Caco-2 (cell line): ENCODE measurements around the gene MRPL47. TPM values are rescaled to one million over a fixed set of nuclear protein-coding genes. Genes with fewer than 3 reads are reported as not detected.
A peak's percentile ranks its signal among the peaks of the same experiment; 100 is the strongest.

Experiments used
- BruUV-seq: library from RNA; stranded (reverse); fragments of 400-500 nt; replicated peaks from 2 replicates; lab custom pipeline; 2021; lab: Mats Ljungman, UMichigan
- CTCF ChIA-PET: fragments of 300-600 bp; sonication (Branson Sonifier 250); formaldehyde crosslinking; loops from one replicate; lab custom pipeline; 2022; ENCODE audit warnings: antibody characterized with exemption; lab: Charles Lee
- POLR2A ChIA-PET: fragments of 300-600 bp; sonication (Branson Sonifier 250); formaldehyde crosslinking; loops from one replicate; lab custom pipeline; 2022; ENCODE audit warnings: antibody characterized with exemption; lab: Charles Lee
- DNase-seq, 2 experiments: peaks; one replicate each; pipeline versions ENCODE4 v3.0.0 to v3.0.0-alpha.2; 2020 to 2022
- H3K27me3 ChIP-seq: replicated peaks from 2 replicates; pipeline ENCODE4 v1.6.0; 2011; ENCODE audit warnings: low read length; ENCODE audit not compliant: control insufficient read depth, insufficient read depth
- H3K36me3 ChIP-seq: 2 replicates; pipeline ENCODE4 v1.5.1; 2011; ENCODE audit warnings: low read length; ENCODE audit not compliant: control insufficient read depth, insufficient read depth
- H3K4me1 ChIP-seq: fragments of 250-450 bp; sonication (Bioruptor Pico); 2 replicates; pipeline ENCODE4 v1.5.1; 2020; ENCODE audit warnings: mild to moderate bottlenecking
- H3K4me3 ChIP-seq: 2 replicates; pipeline ENCODE4 v1.5.1; 2011; ENCODE audit warnings: low read depth, mild to moderate bottlenecking, control low read depth, low read length
- H3K9me3 ChIP-seq: fragments of 250-450 bp; sonication (Bioruptor Pico); 2 replicates; pipeline ENCODE4 v1.5.1; 2020; ENCODE audit warnings: mild to moderate bottlenecking, moderate library complexity
- H3K27ac Mint-ChIP-seq: one replicate; pipeline ENCODE4 v1.8.0; 2022; ENCODE audit warnings: mixed read lengths; ENCODE audit not compliant: unreplicated experiment
- H3K27me3 Mint-ChIP-seq: one replicate; pipeline ENCODE4 v1.8.0; 2022; ENCODE audit warnings: mixed read lengths; ENCODE audit not compliant: insufficient read depth, unreplicated experiment
- H3K36me3 Mint-ChIP-seq: one replicate; pipeline ENCODE4 v1.8.0; 2022; ENCODE audit warnings: mild to moderate bottlenecking, mixed read lengths; ENCODE audit not compliant: insufficient read depth, unreplicated experiment
- H3K4me1 Mint-ChIP-seq: one replicate; pipeline ENCODE4 v1.8.0; 2022; ENCODE audit warnings: low read depth, mixed read lengths; ENCODE audit not compliant: unreplicated experiment
- H3K4me3 Mint-ChIP-seq: one replicate; pipeline ENCODE4 v1.8.0; 2022; ENCODE audit warnings: mild to moderate bottlenecking, moderate library complexity, mixed read lengths; ENCODE audit not compliant: unreplicated experiment
- H3K9me3 Mint-ChIP-seq: one replicate; pipeline ENCODE4 v1.8.0; 2022; ENCODE audit warnings: mixed read lengths; ENCODE audit not compliant: unreplicated experiment
- intact Hi-C: fragments of 100-400 bp; cut with micrococcal nuclease; formaldehyde crosslinking; loops from one replicate; pipeline ENCODE4 v1.10.0; 2022; ENCODE audit not compliant: unreplicated experiment
- total RNA-seq: library from RNA; stranded (reverse); gene quantifications from 2 replicates; pipeline ENCODE4 v1.2.3, GENCODE V29; 2022
- TF ChIP-seq, protein P1 (sequence below), 2 experiments: fragments of 200-600 bp in 1 of 2; IDR thresholded peaks; 1 replicate in 1 of 2; 2 replicates in 1 of 2; pipeline versions ENCODE4 v1.5.1 to v1.8.0; 2011 to 2022; ENCODE audit warnings: antibody characterized with exemption in 1 of 2, control low read depth in 1 of 2, inconsistent platforms in 1 of 2, low read depth in 1 of 2, low read length in 1 of 2, mild to moderate bottlenecking in 1 of 2, moderate library complexity in 1 of 2; ENCODE audit not compliant: insufficient read depth in 1 of 2, severe bottlenecking in 1 of 2, unreplicated experiment in 1 of 2

The MRPL47 gene
- total RNA-seq, 1 experiment from 2014 or later: 71.3 TPM

DNA sequence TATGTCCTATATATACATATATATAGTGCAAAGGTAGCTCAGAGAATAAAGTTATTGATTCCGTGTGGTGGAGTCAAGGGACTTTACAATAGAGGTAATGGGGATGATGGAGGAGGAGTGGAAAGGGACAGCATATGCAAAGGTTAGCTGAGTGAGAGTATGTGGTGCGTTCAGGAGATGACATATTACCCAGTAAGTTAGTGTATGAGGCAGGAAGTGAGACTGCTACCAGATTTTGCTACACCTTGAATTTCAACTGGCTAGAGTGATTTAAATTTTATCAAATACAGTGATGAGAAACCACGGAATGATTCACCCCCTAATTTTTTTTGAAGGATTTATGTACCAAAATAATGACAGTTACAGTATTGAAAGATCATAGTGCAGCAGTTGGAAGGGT lies 38.9 kb downstream of the MRPL47 start:
- H3K36me3 Mint-ChIP-seq: peaks cover 28% of the 10 kb centered on the region
- intact Hi-C loops: no loop called here
- H3K27me3 Mint-ChIP-seq: no peaks in the 10 kb centered on the region
- peaks cover 5% of the 10 kb centered on the region; the same call in 1 of the 2 replicates for H3K4me1 ChIP-seq
- H3K27me3 ChIP-seq: no peaks in the 10 kb centered on the region
- H3K27ac Mint-ChIP-seq: no peak overlapping the region
- TF ChIP-seq, protein P1, sequence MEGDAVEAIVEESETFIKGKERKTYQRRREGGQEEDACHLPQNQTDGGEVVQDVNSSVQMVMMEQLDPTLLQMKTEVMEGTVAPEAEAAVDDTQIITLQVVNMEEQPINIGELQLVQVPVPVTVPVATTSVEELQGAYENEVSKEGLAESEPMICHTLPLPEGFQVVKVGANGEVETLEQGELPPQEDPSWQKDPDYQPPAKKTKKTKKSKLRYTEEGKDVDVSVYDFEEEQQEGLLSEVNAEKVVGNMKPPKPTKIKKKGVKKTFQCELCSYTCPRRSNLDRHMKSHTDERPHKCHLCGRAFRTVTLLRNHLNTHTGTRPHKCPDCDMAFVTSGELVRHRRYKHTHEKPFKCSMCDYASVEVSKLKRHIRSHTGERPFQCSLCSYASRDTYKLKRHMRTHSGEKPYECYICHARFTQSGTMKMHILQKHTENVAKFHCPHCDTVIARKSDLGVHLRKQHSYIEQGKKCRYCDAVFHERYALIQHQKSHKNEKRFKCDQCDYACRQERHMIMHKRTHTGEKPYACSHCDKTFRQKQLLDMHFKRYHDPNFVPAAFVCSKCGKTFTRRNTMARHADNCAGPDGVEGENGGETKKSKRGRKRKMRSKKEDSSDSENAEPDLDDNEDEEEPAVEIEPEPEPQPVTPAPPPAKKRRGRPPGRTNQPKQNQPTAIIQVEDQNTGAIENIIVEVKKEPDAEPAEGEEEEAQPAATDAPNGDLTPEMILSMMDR (IDR thresholded peaks at IDR 0.05; ENCODE audit: insufficient read depth in 1 of 2, low read depth in 1 of 2, low read length in 1 of 2, severe bottlenecking in 1 of 2, unreplicated experiment in 1 of 2): no peak
- no peak overlapping the region for H3K4me3 Mint-ChIP-seq
- no peaks in the 10 kb centered on the region for H3K9me3 Mint-ChIP-seq
- ChIA-PET POLR2A (no interaction called here), CTCF (no interaction called here)
- no peaks in the 10 kb centered on the region for H3K36me3 ChIP-seq
- no peaks in the 10 kb centered on the region for H3K9me3 ChIP-seq
- BruUV-seq: no TSS peak
- H3K4me3 ChIP-seq: no peak overlapping the region
- DNase-seq: no peak
- peaks cover 10% of the 10 kb centered on the region for H3K4me1 Mint-ChIP-seq

DNA sequence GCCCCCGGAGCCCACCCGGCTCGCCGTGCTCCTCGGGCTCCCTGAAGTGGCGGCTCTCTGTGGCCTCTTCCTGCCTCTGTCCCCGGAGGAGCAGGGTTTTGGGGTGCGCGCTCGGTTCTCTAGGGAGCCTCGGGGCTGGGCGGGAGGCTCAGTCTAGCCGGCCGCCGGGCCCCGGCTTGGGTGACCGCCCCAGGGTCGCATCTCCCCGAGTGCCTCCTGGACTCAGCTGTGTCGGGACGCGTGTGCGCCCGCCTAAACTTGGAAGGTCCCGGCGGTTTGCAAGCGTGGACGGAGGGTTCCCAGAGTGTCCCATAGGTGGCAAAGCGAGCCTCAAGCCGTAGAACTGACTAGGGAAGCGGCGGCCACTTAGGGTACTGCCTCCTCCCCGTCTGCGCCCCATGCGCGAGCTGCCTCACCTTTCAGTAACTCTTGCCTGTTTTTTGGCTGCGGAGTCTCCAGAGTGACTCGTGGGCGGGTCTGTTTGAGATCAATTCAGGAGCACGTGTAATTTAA lies 41.1 kb downstream of the MRPL47 start:
- Mint-ChIP-seq H3K4me1 (peaks cover 6% of the 10 kb centered on the region), H3K36me3 (peaks cover 19% of the 10 kb centered on the region), H3K9me3 (no peaks in the 10 kb centered on the region), H3K4me3 (peak overlapping the region; percentile 97), H3K27ac (peak overlapping the region; percentile 96), H3K27me3 (no peaks in the 10 kb centered on the region)
- intact Hi-C loops: loop anchor here (1.0 to 5.0 kb wide), 2 partner anchors 41 to 416 kb away; partner anchors contain the start of genes MRPL47, NDUFB5 and PIK3CA
- TF ChIP-seq, protein P1 (IDR thresholded peaks at IDR 0.05; ENCODE audit: insufficient read depth in 1 of 2, low read depth in 1 of 2, low read length in 1 of 2, severe bottlenecking in 1 of 2, unreplicated experiment in 1 of 2): peak in 1 of 2 experiments; percentile 57
- Histone ChIP-seq H3K36me3 (no peaks in the 10 kb centered on the region), H3K4me1 (peaks cover 5% of the 10 kb centered on the region; the same call in 1 of the 2 replicates), H3K4me3 (peak overlapping the region; percentile 78), H3K27me3 (no peaks in the 10 kb centered on the region), H3K9me3 (no peaks in the 10 kb centered on the region)
- CTCF ChIA-PET: interaction anchor here (0.9 to 2.3 kb wide), 5 partner anchors 16 to 142 kb away, joined by 3 to 9 read pairs (median 4); no protein-coding TSS in a partner anchor
- POLR2A ChIA-PET: interaction anchor here (0.6 to 0.8 kb wide), 2 partner anchors 415 to 739 kb away, joined by 3 to 7 read pairs; partner anchors contain the start of gene PIK3CA
- BruUV-seq: no TSS peak
- peak; percentile 84 to 86 for DNase-seq

DNA sequence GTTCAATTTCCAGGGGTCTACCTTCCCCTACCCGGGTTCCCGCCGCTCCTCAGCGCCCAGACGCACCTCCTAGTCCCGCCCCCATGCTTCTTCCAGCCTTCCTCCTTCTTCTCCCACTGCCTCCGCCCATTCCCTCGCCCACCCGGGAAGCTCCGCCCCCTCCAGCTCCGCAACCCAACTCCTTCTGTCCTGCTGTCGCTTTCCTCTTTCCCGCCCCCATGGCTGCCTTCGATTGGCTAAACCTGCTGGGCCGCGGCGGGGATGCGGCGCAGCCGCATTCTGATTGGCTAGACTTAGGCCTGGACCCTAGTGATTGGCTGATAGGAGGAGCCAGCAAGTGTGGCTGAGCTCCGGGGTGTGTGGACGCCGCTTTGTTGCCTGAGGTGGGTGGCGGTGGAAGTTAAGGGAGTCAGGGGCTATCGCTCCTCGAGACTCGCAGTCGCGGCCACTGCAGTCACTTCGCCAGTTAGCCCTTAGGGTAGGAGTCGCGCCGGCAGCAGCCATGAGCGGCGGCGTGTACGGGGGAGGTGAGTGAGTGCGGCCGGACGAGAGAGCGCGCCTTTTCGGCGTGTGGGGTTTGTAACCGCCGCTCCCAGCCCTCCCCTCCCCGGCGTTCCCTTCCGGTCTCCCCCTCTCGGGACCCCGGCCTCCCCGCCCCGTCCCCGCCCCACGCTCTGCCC lies 41.7 kb downstream of the MRPL47 start, which contains the start of gene ACTL6A:
Gene ACTL6A (plus strand): TSS at position 336 of the 680 bp plus-strand sequence. CDS start 167 bp downstream, at position 503.
- Mint-ChIP-seq H3K9me3 (no peaks in the 10 kb centered on the region), H3K4me1 (peaks cover 6% of the 10 kb centered on the region), H3K27ac (peak within 1 kb of the TSS; percentile 96), H3K27me3 (no peaks in the 10 kb centered on the region), H3K36me3 (peaks cover 19% of the 10 kb centered on the region), H3K4me3 (peak within 1 kb of the TSS; percentile 97)
- intact Hi-C loops: loop anchor here (1.0 to 5.0 kb wide), 2 partner anchors 42 to 415 kb away; partner anchors contain the start of genes MRPL47, NDUFB5 and PIK3CA
- peaks cover 5% of the 10 kb centered on the region; the same call in 1 of the 2 replicates for H3K4me1 ChIP-seq
- no peaks in the 10 kb centered on the region for H3K36me3 ChIP-seq
- TF ChIP-seq, protein P1 (IDR thresholded peaks at IDR 0.05; ENCODE audit: insufficient read depth in 1 of 2, low read depth in 1 of 2, low read length in 1 of 2, severe bottlenecking in 1 of 2, unreplicated experiment in 1 of 2): no peak
- no peaks in the 10 kb centered on the region for H3K27me3 ChIP-seq
- peak; percentile 99 to 100 for DNase-seq
- H3K4me3 ChIP-seq: peak within 1 kb of the TSS; percentile 78
- BruUV-seq: no TSS peak
- ChIA-PET CTCF (interaction anchor here (0.8 to 2.3 kb wide), 9 partner anchors 11 to 141 kb away, joined by 3 to 9 read pairs (median 3); partner anchors contain the start of gene GNB4), POLR2A (interaction anchor here (0.6 to 1.0 kb wide), 11 partner anchors 12 to 738 kb away, joined by 3 to 7 read pairs (median 3); partner anchors contain the start of genes GNB4, MRPL47, NDUFB5 and PIK3CA)
- no peaks in the 10 kb centered on the region for H3K9me3 ChIP-seq
